Mesendoderm (in vitro differentiated cells): Measurements from ENCODE around the gene CSRNP3.

Experiments used
- DNase-seq: peaks from one replicate; pipeline ENCODE4 v3.0.0; 2013
- H2AK5ac ChIP-seq: 2 replicates; pipeline ENCODE4 v1.6.1; 2013; ENCODE audit warnings: low read length, inconsistent platforms
- H2BK120ac ChIP-seq: 2 replicates; pipeline ENCODE4 v1.6.1; 2013; ENCODE audit warnings: low read depth, mild to moderate bottlenecking, low read length, moderate library complexity, mixed read lengths
- H2BK15ac ChIP-seq: replicated peaks from 2 replicates; pipeline ENCODE4 v1.6.1; 2013; ENCODE audit warnings: low read depth, mild to moderate bottlenecking, moderate library complexity
- H2BK5ac ChIP-seq: 2 replicates; pipeline ENCODE4 v1.6.1; 2013; ENCODE audit warnings: low read length, inconsistent platforms
- H3K18ac ChIP-seq: 2 replicates; pipeline ENCODE4 v1.6.1; 2013; ENCODE audit warnings: mild to moderate bottlenecking, low read length, mixed read lengths
- H3K23ac ChIP-seq: one replicate; pipeline ENCODE4 v1.6.1; 2013; ENCODE audit warnings: low read length
- H3K27ac ChIP-seq: 2 replicates; pipeline ENCODE4 v1.5.1; 2013; ENCODE audit warnings: low read depth, mild to moderate bottlenecking, inconsistent platforms, low read length, moderate library complexity
- H3K27me3 ChIP-seq: 2 replicates; pipeline ENCODE4 v1.6.1; 2013; ENCODE audit warnings: low read length, control low read depth, mild to moderate bottlenecking, inconsistent platforms; ENCODE audit not compliant: insufficient read depth, poor library complexity
- H3K36me3 ChIP-seq: 2 replicates; pipeline ENCODE4 v1.6.1; 2013; ENCODE audit warnings: low read length, inconsistent platforms; ENCODE audit not compliant: control insufficient read depth, insufficient read depth
- H3K4ac ChIP-seq: one replicate; pipeline ENCODE4 v1.6.1; 2013; ENCODE audit warnings: low read depth, mild to moderate bottlenecking, low read length, moderate library complexity
- H3K4me1 ChIP-seq: 2 replicates; pipeline ENCODE4 v1.6.1; 2013; ENCODE audit warnings: low read depth, low read length, inconsistent platforms; ENCODE audit not compliant: control insufficient read depth
- H3K4me2 ChIP-seq: 2 replicates; pipeline ENCODE4 v1.6.1; 2013; ENCODE audit warnings: low read length
- H3K4me3 ChIP-seq: 2 replicates; pipeline ENCODE4 v1.5.1; 2013; ENCODE audit warnings: mild to moderate bottlenecking, low read length
- H3K56ac ChIP-seq: one replicate; pipeline ENCODE4 v1.6.1; 2013; ENCODE audit warnings: low read length
- H3K79me1 ChIP-seq: 2 replicates; pipeline ENCODE4 v1.6.1; 2013; ENCODE audit warnings: low read length, inconsistent platforms
- H3K79me2 ChIP-seq: 2 replicates; pipeline ENCODE4 v1.6.1; 2013; ENCODE audit warnings: mild to moderate bottlenecking, low read length; ENCODE audit not compliant: control insufficient read depth, insufficient read depth
- H3K9ac ChIP-seq: 2 replicates; pipeline ENCODE4 v1.6.1; 2013; ENCODE audit warnings: low read length, inconsistent platforms
- H4K5ac ChIP-seq: one replicate; pipeline ENCODE4 v1.6.1; 2013; ENCODE audit warnings: low read length
- H4K8ac ChIP-seq: one replicate; pipeline ENCODE4 v1.6.1; 2013; ENCODE audit warnings: low read depth, mild to moderate bottlenecking, control low read depth, low read length, moderate library complexity
- WGBS: extraction: QIAGEN DNeasy Blood & Tissue Kit; methylation state at CpG from one replicate; pipeline ENCODE4 v1.1.7; 2013; ENCODE audit warnings: low lambda C conversion rate, missing lambda C conversion rate; ENCODE audit not compliant: insufficient coverage; ENCODE audit errors: extremely low coverage; 5-methylcytosine and 5-hydroxymethylcytosine counted together

The CSRNP3 gene

DNA sequence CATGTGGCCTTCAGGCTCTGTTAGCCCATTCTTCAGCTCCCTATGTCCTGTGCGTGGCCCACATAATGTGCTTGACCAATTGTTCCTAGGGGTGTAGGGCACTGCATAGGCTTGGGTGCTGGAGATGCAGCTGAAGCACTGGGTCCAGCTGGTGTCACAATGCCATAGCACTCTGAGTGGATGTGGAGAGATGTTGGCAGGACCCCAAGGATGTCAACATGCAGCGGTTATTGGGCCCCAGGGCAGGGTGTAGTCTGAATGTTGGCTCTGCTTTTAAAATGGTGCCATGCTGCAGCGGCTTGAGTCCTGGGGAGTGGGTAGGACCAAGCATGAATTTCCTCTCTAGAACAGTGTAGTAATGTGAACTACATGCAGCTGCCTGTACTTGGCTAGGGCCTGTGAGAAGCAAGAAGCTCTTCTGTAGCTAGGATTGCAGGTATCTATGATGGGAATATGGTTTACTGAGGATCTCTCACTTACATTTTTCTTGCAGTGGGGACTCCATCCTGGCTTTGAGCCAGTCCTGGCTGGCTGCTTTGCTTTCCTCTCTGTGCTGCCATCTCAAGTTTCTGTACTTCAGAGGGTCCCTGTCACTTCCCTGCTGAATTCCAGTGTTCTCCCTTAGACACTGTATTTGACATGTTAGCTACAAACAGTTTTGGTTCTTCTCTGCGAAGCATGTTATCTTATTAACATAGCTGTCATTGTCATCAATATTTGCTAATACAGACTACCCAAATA lies 148.4 kb downstream of the CSRNP3 start:
- Histone ChIP-seq H2BK120ac (no peak overlapping the region), H3K23ac (no peak overlapping the region), H2BK15ac (no peak overlapping the region), H3K79me2 (no peaks in the 10 kb centered on the region), H3K79me1 (no peaks in the 10 kb centered on the region), H3K4ac (no peak overlapping the region), H4K5ac (no peak overlapping the region), H3K36me3 (no peaks in the 10 kb centered on the region), H3K9ac (no peak overlapping the region), H3K4me3 (no peak overlapping the region), H2AK5ac (no peak overlapping the region), H3K4me2 (no peak overlapping the region), H4K8ac (no peak overlapping the region), H3K4me1 (no peaks in the 10 kb centered on the region), H3K27me3 (no peaks in the 10 kb centered on the region), H3K27ac (no peak overlapping the region), H3K56ac (no peak overlapping the region), H2BK5ac (no peak overlapping the region), H3K18ac (no peak overlapping the region)
- DNase-seq, result no peak
- no CpG with 5 or more reads among the region's 4 CpGs for WGBS

DNA sequence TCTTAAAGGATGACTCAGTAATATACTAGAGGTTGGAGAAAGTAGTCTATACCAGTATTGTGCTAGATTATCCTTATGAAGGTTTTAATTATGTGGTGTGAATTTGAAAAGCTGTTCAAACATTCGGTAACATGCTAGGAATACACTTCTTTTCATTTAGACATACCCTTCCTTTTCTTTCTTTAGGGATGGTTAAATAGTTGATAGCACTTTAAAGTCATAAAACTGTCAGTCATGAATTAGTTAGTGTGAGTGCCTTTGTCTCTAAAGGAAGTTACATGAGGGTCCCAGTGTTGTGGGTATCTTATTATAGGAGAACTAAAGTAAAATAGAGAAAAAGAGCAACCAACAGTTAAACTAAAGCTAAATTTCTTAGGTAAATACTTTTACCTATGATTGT lies 149.3 kb downstream of the CSRNP3 start:
- Histone ChIP-seq H3K56ac (no peak overlapping the region), H3K36me3 (no peaks in the 10 kb centered on the region), H3K79me2 (no peaks in the 10 kb centered on the region), H2BK15ac (no peak overlapping the region), H3K9ac (no peak overlapping the region), H3K4ac (no peak overlapping the region), H2BK120ac (no peak overlapping the region), H3K4me1 (no peaks in the 10 kb centered on the region), H2AK5ac (no peak overlapping the region), H3K4me3 (no peak overlapping the region), H3K27me3 (no peaks in the 10 kb centered on the region), H3K4me2 (no peak overlapping the region), H4K8ac (no peak overlapping the region), H2BK5ac (no peak overlapping the region), H3K79me1 (no peaks in the 10 kb centered on the region), H3K23ac (no peak overlapping the region), H3K18ac (no peak overlapping the region), H3K27ac (no peak overlapping the region), H4K5ac (no peak overlapping the region)
- no peak for DNase-seq
- no CpG with 5 or more reads among the region's 1 CpG for WGBS

DNA sequence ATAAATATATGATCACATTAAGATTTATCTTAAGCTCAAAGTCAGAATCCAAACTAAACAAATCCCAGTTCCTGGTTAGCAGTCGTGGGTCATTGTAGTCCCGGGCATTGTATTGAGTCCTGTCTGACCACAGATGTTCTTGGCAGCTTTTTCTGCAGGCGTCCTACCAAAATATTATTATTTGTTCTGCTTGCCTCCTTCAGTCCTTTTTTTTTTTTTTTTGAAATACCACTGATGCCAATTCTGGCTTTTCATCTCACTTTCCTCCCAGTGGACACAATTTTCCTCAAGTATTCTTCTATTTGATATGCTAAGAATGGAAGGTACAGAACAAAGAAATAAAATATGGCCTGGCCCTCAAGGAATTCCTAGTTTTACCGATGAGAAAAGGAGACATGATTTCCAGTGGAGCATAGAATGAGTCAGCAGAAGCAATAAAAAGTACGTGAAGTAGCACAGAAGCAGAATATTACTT lies 151.6 kb downstream of the CSRNP3 start:
- Histone ChIP-seq H3K4me2 (no peak overlapping the region), H3K36me3 (no peaks in the 10 kb centered on the region), H4K8ac (no peak overlapping the region), H3K23ac (no peak overlapping the region), H3K4me1 (no peaks in the 10 kb centered on the region), H2BK120ac (no peak overlapping the region), H4K5ac (no peak overlapping the region), H3K27me3 (no peaks in the 10 kb centered on the region), H3K4me3 (no peak overlapping the region), H3K56ac (no peak overlapping the region), H3K79me1 (no peaks in the 10 kb centered on the region), H3K4ac (no peak overlapping the region), H3K9ac (no peak overlapping the region), H3K27ac (no peak overlapping the region), H2BK5ac (no peak overlapping the region), H3K79me2 (no peaks in the 10 kb centered on the region), H2BK15ac (no peak overlapping the region), H2AK5ac (no peak overlapping the region), H3K18ac (no peak overlapping the region)
- WGBS, result no CpG with 5 or more reads among the region's 5 CpGs
- DNase-seq, result no peak

DNA sequence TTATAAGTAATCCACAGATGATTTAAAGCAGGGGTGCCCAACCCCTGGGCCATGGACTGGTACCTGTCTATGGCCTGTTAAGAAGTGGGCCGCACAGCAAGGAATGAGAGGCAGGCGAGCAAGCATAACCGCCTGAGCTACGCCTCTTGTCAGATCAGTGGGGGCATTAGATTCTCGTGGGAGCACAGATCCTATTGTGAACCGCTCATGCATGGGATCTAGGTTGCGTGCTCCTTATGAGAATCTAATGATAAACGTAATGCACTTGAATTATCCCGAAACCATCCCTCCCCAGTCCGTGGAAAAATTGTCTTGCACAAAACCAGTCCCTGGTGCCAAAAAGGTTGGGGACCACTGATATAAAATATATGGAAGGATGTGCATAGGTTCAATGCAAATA lies 153.7 kb downstream of the CSRNP3 start:
- Histone ChIP-seq H4K5ac (no peak overlapping the region), H3K4ac (no peak overlapping the region), H3K18ac (no peak overlapping the region), H3K27me3 (no peaks in the 10 kb centered on the region), H3K27ac (no peak overlapping the region), H3K56ac (no peak overlapping the region), H2AK5ac (no peak overlapping the region), H3K4me3 (no peak overlapping the region), H3K79me2 (no peaks in the 10 kb centered on the region), H3K4me1 (no peaks in the 10 kb centered on the region), H3K4me2 (no peak overlapping the region), H3K23ac (no peak overlapping the region), H3K79me1 (no peaks in the 10 kb centered on the region), H2BK15ac (no peak overlapping the region), H2BK5ac (no peak overlapping the region), H3K9ac (no peak overlapping the region), H3K36me3 (no peaks in the 10 kb centered on the region), H4K8ac (no peak overlapping the region), H2BK120ac (no peak overlapping the region)
- DNase-seq, result no peak
- WGBS, result no CpG with 5 or more reads among the region's 10 CpGs

DNA sequence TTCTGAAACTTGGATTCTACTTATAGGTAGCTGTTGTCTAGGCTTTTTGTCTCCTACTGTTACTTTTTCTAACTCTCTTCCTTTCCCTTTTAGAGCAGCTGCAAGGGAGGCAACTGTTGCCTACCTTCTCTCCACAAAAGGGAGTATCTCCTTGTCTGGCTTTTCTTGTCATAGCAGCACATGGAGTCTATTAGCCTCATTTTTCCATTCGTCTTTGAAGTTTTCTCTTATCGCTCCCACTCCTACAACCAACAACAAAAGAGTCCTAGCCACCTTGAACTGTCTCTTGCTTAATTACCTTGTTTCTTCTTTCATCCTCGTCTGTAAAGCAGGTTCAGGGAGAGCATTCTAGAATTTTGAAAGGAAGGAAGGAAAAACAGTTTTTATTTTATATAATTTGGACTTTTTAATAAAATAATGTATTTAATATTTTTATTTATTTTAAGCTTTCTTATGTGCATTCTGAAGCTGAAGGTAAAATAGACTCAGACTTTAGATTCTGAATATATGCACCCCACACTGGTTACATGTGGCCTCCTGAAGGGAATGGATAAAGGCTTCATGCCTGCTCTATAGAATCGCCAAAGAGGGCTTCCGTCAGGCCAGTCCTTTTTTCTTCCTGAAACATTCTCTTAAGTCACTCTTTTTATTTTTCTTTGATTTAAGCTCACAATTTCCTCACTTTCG lies 154.4 kb downstream of the CSRNP3 start:
- Histone ChIP-seq H3K18ac (no peak overlapping the region), H3K4ac (no peak overlapping the region), H3K4me1 (no peaks in the 10 kb centered on the region), H3K27ac (no peak overlapping the region), H4K5ac (no peak overlapping the region), H3K79me2 (no peaks in the 10 kb centered on the region), H2BK15ac (no peak overlapping the region), H3K9ac (no peak overlapping the region), H3K56ac (no peak overlapping the region), H3K4me2 (no peak overlapping the region), H2BK120ac (no peak overlapping the region), H3K23ac (no peak overlapping the region), H3K36me3 (no peaks in the 10 kb centered on the region), H3K79me1 (no peaks in the 10 kb centered on the region), H3K4me3 (no peak overlapping the region), H4K8ac (no peak overlapping the region), H3K27me3 (no peaks in the 10 kb centered on the region), H2AK5ac (no peak overlapping the region), H2BK5ac (no peak overlapping the region)
- no CpG with 5 or more reads among the region's 6 CpGs for WGBS
- DNase-seq, result no peak
